Sigmoid colon (tissue), 4 donors: ENCODE results near the gene DCC.

Experiments used
- POLR2A ChIP-seq, 2 donors: fragments of 450-650 bp; IDR thresholded peaks; one replicate each; pipeline ENCODE4 v1.6.1; 2016; ENCODE audit warnings: antibody characterized with exemption in 2 of 2, mild to moderate bottlenecking in 2 of 2, moderate library complexity in 2 of 2
- POLR2AphosphoS5 ChIP-seq, 4 donors: sonication (generic); formaldehyde crosslinking; IDR thresholded peaks; one replicate each; pipeline ENCODE4 v1.6.1; 2017; ENCODE audit warnings: antibody characterized with exemption in 4 of 4
- TF ChIP-seq, protein P1 (sequence below), 4 experiments: fragments of 450-650 bp in 3 of 4; fragments of 200-600 bp in 1 of 4; IDR thresholded peaks; one replicate each; pipeline ENCODE4 v1.5.1; 2016 to 2019; ENCODE audit warnings: antibody characterized with exemption in 4 of 4, mild to moderate bottlenecking in 3 of 4, moderate library complexity in 2 of 4

DNA sequence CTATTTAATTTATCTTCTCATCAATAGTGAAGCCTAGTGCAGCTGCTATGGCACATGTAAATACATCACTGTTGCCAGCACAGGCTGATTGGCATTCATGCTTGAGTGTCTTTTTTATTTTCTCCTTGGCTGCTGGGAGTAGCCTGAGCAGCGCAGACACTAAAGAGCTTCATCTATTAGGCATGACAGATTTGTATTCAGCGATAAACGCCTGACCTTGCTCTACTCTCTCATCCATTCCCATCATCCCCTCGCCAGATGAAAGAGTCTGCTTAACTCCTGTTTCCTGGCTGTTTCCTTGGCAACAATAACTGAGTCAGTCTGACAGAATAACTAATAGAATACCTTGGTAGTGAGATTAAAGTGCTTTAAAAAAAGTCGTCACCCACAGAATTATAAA is 753.6 kb downstream of the DCC start:
- TF ChIP-seq, protein P1, sequence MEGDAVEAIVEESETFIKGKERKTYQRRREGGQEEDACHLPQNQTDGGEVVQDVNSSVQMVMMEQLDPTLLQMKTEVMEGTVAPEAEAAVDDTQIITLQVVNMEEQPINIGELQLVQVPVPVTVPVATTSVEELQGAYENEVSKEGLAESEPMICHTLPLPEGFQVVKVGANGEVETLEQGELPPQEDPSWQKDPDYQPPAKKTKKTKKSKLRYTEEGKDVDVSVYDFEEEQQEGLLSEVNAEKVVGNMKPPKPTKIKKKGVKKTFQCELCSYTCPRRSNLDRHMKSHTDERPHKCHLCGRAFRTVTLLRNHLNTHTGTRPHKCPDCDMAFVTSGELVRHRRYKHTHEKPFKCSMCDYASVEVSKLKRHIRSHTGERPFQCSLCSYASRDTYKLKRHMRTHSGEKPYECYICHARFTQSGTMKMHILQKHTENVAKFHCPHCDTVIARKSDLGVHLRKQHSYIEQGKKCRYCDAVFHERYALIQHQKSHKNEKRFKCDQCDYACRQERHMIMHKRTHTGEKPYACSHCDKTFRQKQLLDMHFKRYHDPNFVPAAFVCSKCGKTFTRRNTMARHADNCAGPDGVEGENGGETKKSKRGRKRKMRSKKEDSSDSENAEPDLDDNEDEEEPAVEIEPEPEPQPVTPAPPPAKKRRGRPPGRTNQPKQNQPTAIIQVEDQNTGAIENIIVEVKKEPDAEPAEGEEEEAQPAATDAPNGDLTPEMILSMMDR (IDR thresholded peaks at IDR 0.05) = no peak
- TF ChIP-seq POLR2AphosphoS5 (IDR thresholded peaks at IDR 0.05) (no peak), POLR2A (IDR thresholded peaks at IDR 0.05) (no peak)
